Measurements from ENCODE around the gene FBXL3. TPM values are rescaled to one million over a fixed set of nuclear protein-coding genes. Genes with fewer than 3 reads are reported as not detected.
A peak's percentile ranks its signal among the peaks of the same experiment; 100 is the strongest.

The FBXL3 gene
- total RNA-seq, 1 donor from 2014 or later: 25.5 TPM

GRCh38 chr13:77056382-77056781, 29.4 kb upstream of the FBXL3 start:
- no peak overlapping the region for H3K27ac ChIP-seq
- H3K4me1 ChIP-seq: no peaks in the 10 kb centered on the region
- no peaks in the 10 kb centered on the region for H3K9me3 Mint-ChIP-seq
- no peak overlapping the region for H3K4me3 Mint-ChIP-seq
- H3K27ac Mint-ChIP-seq: no peak overlapping the region
- DNase-seq (ENCODE audit: low spot score): no peak
- H3K4me1 Mint-ChIP-seq: no peaks in the 10 kb centered on the region
- no peak overlapping the region for H2AFZ ChIP-seq (replicated peaks)
- no peaks in the 10 kb centered on the region for H3K36me3 ChIP-seq
- no peaks in the 10 kb centered on the region for H3K27me3 ChIP-seq
- no peaks in the 10 kb centered on the region for H3F3A ChIP-seq (ENCODE audit: low read depth)
- H4K20me1 ChIP-seq (ENCODE audit: low read depth): no peaks in the 10 kb centered on the region
- no peaks in the 10 kb centered on the region for H3K27me3 Mint-ChIP-seq (ENCODE audit: insufficient read depth, low read depth)
- TF ChIP-seq EZH2phosphoT487 (IDR thresholded peaks at IDR 0.05) (no peak), EZH2 (IDR thresholded peaks at IDR 0.05) (no peak), CTCF (IDR thresholded peaks at IDR 0.05) (peak; percentile 10)
- no peak overlapping the region for H3K4me3 ChIP-seq
- H3K79me2 ChIP-seq (ENCODE audit: low read depth): no peaks in the 10 kb centered on the region
- H3K9me3 ChIP-seq (ENCODE audit: low read depth): no peaks in the 10 kb centered on the region
- peaks cover 22% of the 10 kb centered on the region for H3K36me3 Mint-ChIP-seq
- no peak overlapping the region for H3K9ac ChIP-seq
- no peak overlapping the region for H3K4me2 ChIP-seq

GRCh38 chr13:77055158-77055557, 28.2 kb upstream of the FBXL3 start:
- H3K27me3 Mint-ChIP-seq (ENCODE audit: insufficient read depth, low read depth): no peaks in the 10 kb centered on the region
- Histone ChIP-seq H3F3A (ENCODE audit: low read depth) (no peaks in the 10 kb centered on the region), H3K9me3 (ENCODE audit: low read depth) (no peaks in the 10 kb centered on the region), H3K9ac (no peak overlapping the region), H4K20me1 (ENCODE audit: low read depth) (no peaks in the 10 kb centered on the region), H3K4me2 (no peak overlapping the region), H3K4me3 (no peak overlapping the region), H3K27me3 (no peaks in the 10 kb centered on the region), H3K36me3 (no peaks in the 10 kb centered on the region), H3K4me1 (peaks cover under 1% of the 10 kb centered on the region), H2AFZ (replicated peaks) (no peak overlapping the region), H3K79me2 (ENCODE audit: low read depth) (no peaks in the 10 kb centered on the region), H3K27ac (no peak overlapping the region)
- H3K4me1 Mint-ChIP-seq: no peaks in the 10 kb centered on the region
- peaks cover 33% of the 10 kb centered on the region for H3K36me3 Mint-ChIP-seq
- H3K4me3 Mint-ChIP-seq: no peak overlapping the region
- TF ChIP-seq EZH2phosphoT487 (IDR thresholded peaks at IDR 0.05): no peak
- no peak for TF ChIP-seq EZH2 (IDR thresholded peaks at IDR 0.05)
- TF ChIP-seq CTCF (IDR thresholded peaks at IDR 0.05): no peak
- no peak for DNase-seq (ENCODE audit: low spot score)
- H3K9me3 Mint-ChIP-seq: no peaks in the 10 kb centered on the region
- no peak overlapping the region for H3K27ac Mint-ChIP-seq

GRCh38 chr13:77053192-77053591, 26.2 kb upstream of the FBXL3 start:
- Histone ChIP-seq H3K27me3 (no peaks in the 10 kb centered on the region), H3K9ac (no peak overlapping the region), H3F3A (ENCODE audit: low read depth) (peaks cover 17% of the 10 kb centered on the region), H3K9me3 (ENCODE audit: low read depth) (no peaks in the 10 kb centered on the region), H3K4me3 (no peak overlapping the region), H3K36me3 (no peaks in the 10 kb centered on the region), H3K79me2 (ENCODE audit: low read depth) (no peaks in the 10 kb centered on the region), H4K20me1 (ENCODE audit: low read depth) (peaks cover 7% of the 10 kb centered on the region), H2AFZ (replicated peaks) (no peak overlapping the region), H3K27ac (no peak overlapping the region), H3K4me1 (peaks cover 18% of the 10 kb centered on the region), H3K4me2 (no peak overlapping the region)
- Mint-ChIP-seq H3K4me3 (no peak overlapping the region), H3K9me3 (no peaks in the 10 kb centered on the region), H3K27me3 (ENCODE audit: insufficient read depth, low read depth) (peaks cover 4% of the 10 kb centered on the region), H3K4me1 (peaks cover 16% of the 10 kb centered on the region), H3K36me3 (peaks cover 41% of the 10 kb centered on the region), H3K27ac (no peak overlapping the region)
- no peak for DNase-seq (ENCODE audit: low spot score)
- TF ChIP-seq EZH2phosphoT487 (IDR thresholded peaks at IDR 0.05) (no peak), EZH2 (IDR thresholded peaks at IDR 0.05) (no peak), CTCF (IDR thresholded peaks at IDR 0.05) (no peak)

Measured in neural progenitor cell (in vitro differentiated cells).